DND-41 (cell line): Measurements from ENCODE around the gene KSR2.
"Not testable (repeated sequence)": the region's sequence is repeated elsewhere in the genome, so short reads cannot be mapped to it uniquely, and the experiment has no call there.

Source experiments
- ATAC-seq: fragments of 200-7000 bp; cut with Tn5 transposase; 3 replicates; pipeline ENCODE4 v1.9.1; 2021; ENCODE audit warnings: low read depth; ENCODE audit not compliant: insufficient read depth
- DNase-seq: peaks from one replicate; pipeline ENCODE4 v3.0.0-alpha.2; 2020
- H2AFZ ChIP-seq: 2 replicates; pipeline ENCODE4 v1.6.0; 2012; ENCODE audit warnings: low read depth, low read length
- H3K27ac ChIP-seq: 2 replicates; pipeline ENCODE4 v1.5.1; 2012; ENCODE audit warnings: low read length, inconsistent platforms
- H3K27me3 ChIP-seq: fragments of 200-600 bp; sonication (generic); 2 replicates; pipeline ENCODE4 v1.6.0; 2012; ENCODE audit warnings: low read length, mild to moderate bottlenecking, inconsistent platforms; ENCODE audit not compliant: insufficient read depth, poor library complexity
- H3K36me3 ChIP-seq: 2 replicates; pipeline ENCODE4 v1.5.1; 2012; ENCODE audit warnings: low read length, inconsistent platforms; ENCODE audit not compliant: insufficient read depth
- H3K4me1 ChIP-seq: 2 replicates; pipeline ENCODE4 v1.5.1; 2012; ENCODE audit warnings: mild to moderate bottlenecking, low read length; ENCODE audit not compliant: insufficient read depth
- H3K4me2 ChIP-seq: 2 replicates; pipeline ENCODE4 v1.6.0; 2012; ENCODE audit warnings: mild to moderate bottlenecking, moderate library complexity, low read length, inconsistent platforms; ENCODE audit not compliant: insufficient read depth
- H3K4me3 ChIP-seq, 2 experiments: fragments of 200-600 bp in 1 of 2; shearing (Covaris generic) in 1 of 2; 2 replicates each; pipeline ENCODE4 v1.5.1; 2012 to 2016; ENCODE audit warnings: inconsistent platforms in 2 of 2, low read length in 2 of 2, mild to moderate bottlenecking in 2 of 2, low read depth in 1 of 2, moderate library complexity in 1 of 2
- H3K79me2 ChIP-seq: 2 replicates; pipeline ENCODE4 v1.6.0; 2012; ENCODE audit warnings: low read length, inconsistent platforms; ENCODE audit not compliant: insufficient read depth
- H3K9ac ChIP-seq: 2 replicates; pipeline ENCODE4 v1.6.0; 2012; ENCODE audit warnings: low read depth, mild to moderate bottlenecking, inconsistent platforms, low read length, moderate library complexity
- H3K9me3 ChIP-seq: 2 replicates; pipeline ENCODE4 v1.5.1; 2012; ENCODE audit warnings: low read length, moderate library complexity, mild to moderate bottlenecking, inconsistent platforms; ENCODE audit not compliant: insufficient read depth, severe bottlenecking
- H4K20me1 ChIP-seq: 2 replicates; pipeline ENCODE4 v1.6.0; 2012; ENCODE audit warnings: low read length; ENCODE audit not compliant: insufficient read depth
- EZH2 ChIP-seq: IDR thresholded peaks from 3 replicates; pipeline ENCODE4 v1.6.1; 2012; ENCODE audit warnings: borderline replicate concordance, low read depth, mild to moderate bottlenecking, moderate library complexity, low read length, inconsistent platforms; ENCODE audit not compliant: severe bottlenecking
- TF ChIP-seq, protein P1 (sequence below): IDR thresholded peaks from 2 replicates; pipeline ENCODE4 v1.5.1; 2012; ENCODE audit warnings: borderline replicate concordance, low read length, moderate library complexity, mild to moderate bottlenecking; ENCODE audit not compliant: poor library complexity, severe bottlenecking; ENCODE audit errors: extremely low read depth

The KSR2 gene

DNA sequence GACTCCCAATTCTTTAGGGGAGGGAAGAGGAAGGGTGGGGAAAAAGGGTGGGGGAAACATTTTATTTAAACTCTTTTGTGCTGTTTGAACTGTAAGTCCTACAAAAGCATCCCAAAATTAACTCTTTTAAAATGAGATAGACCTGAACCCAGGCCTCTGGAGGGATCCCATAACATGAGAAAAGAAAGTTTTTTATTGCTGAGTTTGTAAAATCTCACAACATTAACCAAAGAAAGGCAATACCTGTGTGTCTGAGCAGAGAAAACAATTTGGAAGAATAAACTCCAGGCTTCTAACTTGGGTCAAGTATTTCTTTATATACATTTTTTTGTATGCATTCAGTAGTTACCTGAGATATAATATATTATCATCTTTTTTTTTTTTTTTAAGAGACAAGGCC lies 107.1 kb downstream of the KSR2 start:
- H3K27me3 ChIP-seq: no peaks in the 10 kb centered on the region
- H3K36me3 ChIP-seq: no peaks in the 10 kb centered on the region
- H2AFZ ChIP-seq: no peak overlapping the region
- no peaks in the 10 kb centered on the region for H4K20me1 ChIP-seq
- ATAC-seq (no peak), DNase-seq (no peak)
- no peaks in the 10 kb centered on the region for H3K4me1 ChIP-seq
- no peak overlapping the region for H3K4me3 ChIP-seq
- TF ChIP-seq, protein P1, sequence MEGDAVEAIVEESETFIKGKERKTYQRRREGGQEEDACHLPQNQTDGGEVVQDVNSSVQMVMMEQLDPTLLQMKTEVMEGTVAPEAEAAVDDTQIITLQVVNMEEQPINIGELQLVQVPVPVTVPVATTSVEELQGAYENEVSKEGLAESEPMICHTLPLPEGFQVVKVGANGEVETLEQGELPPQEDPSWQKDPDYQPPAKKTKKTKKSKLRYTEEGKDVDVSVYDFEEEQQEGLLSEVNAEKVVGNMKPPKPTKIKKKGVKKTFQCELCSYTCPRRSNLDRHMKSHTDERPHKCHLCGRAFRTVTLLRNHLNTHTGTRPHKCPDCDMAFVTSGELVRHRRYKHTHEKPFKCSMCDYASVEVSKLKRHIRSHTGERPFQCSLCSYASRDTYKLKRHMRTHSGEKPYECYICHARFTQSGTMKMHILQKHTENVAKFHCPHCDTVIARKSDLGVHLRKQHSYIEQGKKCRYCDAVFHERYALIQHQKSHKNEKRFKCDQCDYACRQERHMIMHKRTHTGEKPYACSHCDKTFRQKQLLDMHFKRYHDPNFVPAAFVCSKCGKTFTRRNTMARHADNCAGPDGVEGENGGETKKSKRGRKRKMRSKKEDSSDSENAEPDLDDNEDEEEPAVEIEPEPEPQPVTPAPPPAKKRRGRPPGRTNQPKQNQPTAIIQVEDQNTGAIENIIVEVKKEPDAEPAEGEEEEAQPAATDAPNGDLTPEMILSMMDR: no peak
- TF ChIP-seq EZH2: no peak
- no peak overlapping the region for H3K27ac ChIP-seq
- no peaks in the 10 kb centered on the region for H3K79me2 ChIP-seq
- H3K9me3 ChIP-seq: no peaks in the 10 kb centered on the region
- H3K9ac ChIP-seq: no peak overlapping the region
- H3K4me2 ChIP-seq: no peak overlapping the region

DNA sequence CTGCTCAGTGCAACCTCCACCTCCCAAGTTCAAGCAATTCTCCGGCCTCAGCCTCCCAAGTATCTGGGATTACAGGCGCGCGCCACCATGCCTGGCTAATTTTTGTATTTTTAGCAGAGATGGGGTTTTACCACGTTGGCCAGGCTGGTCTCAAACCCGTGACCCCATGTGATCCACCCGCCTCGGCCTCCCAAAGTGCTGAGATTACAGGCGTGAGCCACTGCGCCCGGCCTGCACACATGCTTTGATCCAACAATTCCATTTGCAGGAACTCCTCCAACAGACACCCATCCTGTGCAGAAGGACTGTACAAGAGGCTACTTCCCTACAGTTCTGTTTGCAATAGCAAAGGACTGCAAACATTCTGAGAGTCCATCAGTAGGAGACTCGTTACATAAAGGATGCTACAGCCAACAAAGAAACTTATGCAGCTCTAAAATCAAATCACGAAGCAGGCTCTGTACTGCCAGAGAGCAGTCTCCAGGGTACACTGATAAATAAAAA lies 108.0 kb downstream of the KSR2 start:
- not testable (repeated sequence) for H3K4me2 ChIP-seq, H3K27me3 ChIP-seq, DNase-seq, H3K4me1 ChIP-seq, ATAC-seq, H3K27ac ChIP-seq, H3K4me3 ChIP-seq, H3K79me2 ChIP-seq, H3K9ac ChIP-seq, H2AFZ ChIP-seq, H4K20me1 ChIP-seq, H3K9me3 ChIP-seq, H3K36me3 ChIP-seq

DNA sequence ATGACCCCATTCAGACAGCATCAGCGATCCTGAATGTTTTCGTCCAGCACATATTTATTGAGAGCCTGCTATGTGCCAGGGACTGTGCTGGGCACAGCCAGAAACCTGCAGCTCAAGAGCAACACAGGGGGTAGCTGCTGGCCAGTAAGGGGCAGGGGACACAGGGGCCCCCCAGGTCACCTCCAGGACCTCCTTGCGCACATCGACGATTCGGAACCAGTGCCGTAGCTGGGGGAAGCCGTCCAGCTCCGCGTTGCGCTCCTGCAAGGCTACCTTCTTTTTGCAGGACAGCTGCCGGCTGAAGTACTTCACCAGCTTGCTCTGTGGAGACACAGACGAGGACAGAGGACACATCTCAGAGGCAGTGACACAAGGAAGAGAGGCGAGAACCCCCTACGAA lies 108.7 kb downstream of the KSR2 start:
- no peak for DNase-seq
- Histone ChIP-seq H3K4me1 (no peaks in the 10 kb centered on the region), H3K27me3 (no peaks in the 10 kb centered on the region), H3K9ac (no peak overlapping the region), H3K4me2 (no peak overlapping the region), H2AFZ (no peak overlapping the region), H4K20me1 (no peaks in the 10 kb centered on the region), H3K4me3 (no peak overlapping the region), H3K27ac (no peak overlapping the region), H3K9me3 (no peaks in the 10 kb centered on the region), H3K79me2 (no peaks in the 10 kb centered on the region), H3K36me3 (no peaks in the 10 kb centered on the region)
- ATAC-seq: no peak
- TF ChIP-seq EZH2: no peak
- TF ChIP-seq, protein P1: no peak

DNA sequence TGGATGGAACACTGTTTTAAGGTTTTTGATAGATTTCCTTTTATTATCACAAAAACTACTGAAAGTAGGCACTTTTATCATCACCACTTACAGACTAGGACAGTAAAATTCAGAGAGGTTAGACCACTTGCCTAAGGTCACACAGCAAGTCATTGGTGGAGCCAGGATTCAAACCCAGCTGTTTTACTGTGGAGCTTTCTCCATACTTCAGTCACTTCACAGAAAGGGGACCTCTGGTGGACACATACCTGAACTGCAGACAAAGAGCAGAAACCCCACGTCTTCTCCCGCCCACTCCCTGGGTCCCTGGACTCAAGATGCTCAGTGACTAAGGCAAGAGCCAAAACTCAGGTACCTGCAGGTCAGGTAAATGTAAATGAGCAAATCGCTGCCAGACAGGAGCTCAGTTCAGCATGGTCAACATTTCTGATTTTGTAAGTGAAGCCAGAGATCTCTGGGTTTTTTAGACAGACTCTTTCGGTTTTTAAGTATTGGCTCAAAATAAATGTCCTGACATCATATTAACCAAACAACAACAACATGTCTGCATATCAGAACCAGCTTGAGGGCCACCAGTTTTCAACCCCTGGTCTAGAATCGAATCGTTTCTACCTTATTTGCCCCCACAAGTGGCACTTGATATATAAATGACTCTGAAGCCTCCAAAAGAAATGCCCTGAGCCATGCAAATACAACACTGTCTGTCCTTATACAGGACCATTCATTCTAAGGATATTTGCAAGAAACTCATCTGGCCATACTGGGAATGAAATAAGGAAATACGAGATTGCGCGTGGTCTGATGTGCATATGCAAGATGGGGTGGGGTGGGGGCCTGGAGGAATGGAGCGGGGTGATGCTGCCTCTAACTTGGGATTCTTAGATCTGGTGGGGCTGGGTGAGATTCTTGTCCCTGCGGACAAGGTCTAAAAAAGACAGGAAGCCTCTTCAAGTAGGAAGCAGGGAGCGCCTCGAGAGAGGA lies 110.9 kb downstream of the KSR2 start:
- Histone ChIP-seq H3K27me3 (no peaks in the 10 kb centered on the region), H3K36me3 (no peaks in the 10 kb centered on the region), H4K20me1 (no peaks in the 10 kb centered on the region), H3K9ac (no peak overlapping the region), H3K4me3 (no peak overlapping the region), H3K4me1 (no peaks in the 10 kb centered on the region), H2AFZ (no peak overlapping the region), H3K4me2 (no peak overlapping the region), H3K79me2 (no peaks in the 10 kb centered on the region), H3K27ac (no peak overlapping the region), H3K9me3 (no peaks in the 10 kb centered on the region)
- ATAC-seq (peak; percentile 66), DNase-seq (peak; percentile 64)
- TF ChIP-seq EZH2: no peak
- TF ChIP-seq, protein P1: peak; percentile 80

DNA sequence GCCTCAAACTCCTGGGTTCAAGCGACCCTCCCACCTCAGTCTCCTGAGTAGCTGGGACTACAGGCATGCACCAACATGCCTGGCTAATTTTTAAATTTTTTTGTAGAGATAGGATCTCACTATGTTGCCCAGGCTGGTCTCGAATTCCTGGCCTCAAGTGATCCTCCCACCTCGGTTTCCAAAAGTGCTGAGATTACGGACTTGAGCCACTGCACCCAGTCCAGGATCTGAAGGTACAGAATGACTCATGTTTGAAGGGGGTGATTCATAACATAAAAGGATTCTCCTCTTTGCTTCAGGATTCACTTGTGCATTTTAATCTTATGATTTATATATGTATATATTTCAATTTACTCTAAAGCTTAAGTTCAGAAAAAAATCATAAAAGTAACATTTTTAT lies 111.7 kb downstream of the KSR2 start:
- ATAC-seq, H3K79me2 ChIP-seq, H3K9me3 ChIP-seq, H3K27me3 ChIP-seq, H3K9ac ChIP-seq, DNase-seq, H3K27ac ChIP-seq, H3K36me3 ChIP-seq, H4K20me1 ChIP-seq, H3K4me3 ChIP-seq, H2AFZ ChIP-seq, H3K4me1 ChIP-seq, H3K4me2 ChIP-seq: not testable (repeated sequence)
